Karpas-422 (cell line): Measurements from ENCODE around the gene LYRM1. TPM values are rescaled to one million over a fixed set of nuclear protein-coding genes. Genes with fewer than 3 reads are reported as not detected.
"Not testable (repeated sequence)": the region's sequence is repeated elsewhere in the genome, so short reads cannot be mapped to it uniquely, and the experiment has no call there.

Experiments used
- DNase-seq: peaks from one replicate; pipeline ENCODE4 v3.0.0-alpha.2; 2015
- H2AFZ ChIP-seq: fragments of 200-600 bp; sonication (generic); 2 replicates; pipeline ENCODE4 v1.6.1; 2014; ENCODE audit warnings: antibody characterized with exemption, low read length, mixed read lengths
- H3K27ac ChIP-seq: fragments of 200-600 bp; sonication (generic); 2 replicates; pipeline ENCODE4 v1.5.1; 2014; ENCODE audit warnings: mild to moderate bottlenecking, low read length, moderate library complexity
- H3K27me3 ChIP-seq: fragments of 200-600 bp; sonication (generic); 2 replicates; pipeline ENCODE4 v1.6.1; 2014; ENCODE audit warnings: low read length, mixed read lengths
- H3K36me3 ChIP-seq: fragments of 200-600 bp; sonication (generic); 2 replicates; pipeline ENCODE4 v1.6.1; 2014; ENCODE audit warnings: low read length, mixed read lengths; ENCODE audit not compliant: insufficient read depth
- H3K4me1 ChIP-seq: fragments of 200-600 bp; sonication (generic); 2 replicates; pipeline ENCODE4 v1.6.1; 2014; ENCODE audit warnings: mild to moderate bottlenecking, low read length, mixed read lengths
- H3K4me2 ChIP-seq: fragments of 200-600 bp; sonication (generic); 2 replicates; pipeline ENCODE4 v1.6.1; 2014; ENCODE audit warnings: low read length, low read depth, mild to moderate bottlenecking; ENCODE audit not compliant: poor library complexity, severe bottlenecking
- H3K4me3 ChIP-seq: fragments of 200-600 bp; sonication (generic); 2 replicates; pipeline ENCODE4 v1.5.1; 2014; ENCODE audit warnings: mild to moderate bottlenecking, antibody characterized with exemption, low read length, mixed read lengths
- H3K79me2 ChIP-seq: fragments of 200-600 bp; sonication (generic); 2 replicates; pipeline ENCODE4 v1.6.1; 2014; ENCODE audit warnings: mild to moderate bottlenecking, low read length, mixed read lengths
- H3K9ac ChIP-seq: fragments of 200-600 bp; sonication (generic); 2 replicates; pipeline ENCODE4 v1.6.0; 2014; ENCODE audit warnings: low read length
- H3K9me2 ChIP-seq: fragments of 200-600 bp; sonication (generic), shearing (Covaris generic); replicated peaks from 2 replicates; pipeline ENCODE4 v1.6.0; 2014; ENCODE audit warnings: mild to moderate bottlenecking, low read length, moderate library complexity; ENCODE audit not compliant: insufficient read depth
- H3K9me3 ChIP-seq: fragments of 300-700, 200-600 bp; sonication (generic); 2 replicates; pipeline ENCODE4 v1.6.1; 2014; ENCODE audit warnings: low read length, mixed read lengths
- H4K20me1 ChIP-seq: fragments of 200-600 bp; sonication (generic); 2 replicates; pipeline ENCODE4 v1.6.1; 2014; ENCODE audit warnings: mild to moderate bottlenecking, antibody characterized with exemption, low read length, low read depth; ENCODE audit not compliant: insufficient read depth
- total RNA-seq: library from RNA; depleted of rRNA; stranded (reverse); fragments of >200 nt; shearing (Covaris generic); gene quantifications from 2 replicates; pipeline ENCODE4 v1.2.3, GENCODE V29; 2014; ENCODE audit warnings: low replicate concordance

Gene LYRM1
- total RNA-seq, 1 experiment from 2014 or later, result 43.2 TPM

DNA sequence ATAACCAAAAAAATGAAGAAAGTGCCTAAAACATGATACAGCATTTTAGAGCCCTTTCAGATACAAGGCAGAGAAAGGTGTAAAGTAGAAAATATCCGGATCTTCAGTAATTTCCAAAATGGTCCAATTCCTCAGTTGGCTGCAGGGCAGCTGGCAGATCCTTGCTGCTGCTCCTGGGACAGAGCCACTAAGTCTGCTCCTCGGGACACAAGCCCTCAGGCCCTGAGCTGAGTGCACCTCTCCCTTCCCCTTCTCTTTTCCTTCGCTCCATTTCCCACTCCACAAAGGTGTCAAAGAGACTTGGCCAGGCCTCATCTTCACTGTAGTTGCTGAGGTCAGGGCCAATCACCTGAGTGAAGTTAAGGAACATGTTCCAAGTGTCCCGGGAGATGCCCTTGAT, 40.9 kb upstream of the LYRM1 start:
- Histone ChIP-seq H3K9me3 (no peaks in the 10 kb centered on the region), H3K9me2 (no peaks in the 10 kb centered on the region), H4K20me1 (no peaks in the 10 kb centered on the region), H3K36me3 (no peaks in the 10 kb centered on the region), H3K27me3 (no peaks in the 10 kb centered on the region), H3K27ac (no peak overlapping the region), H3K4me2 (no peak overlapping the region), H2AFZ (no peak overlapping the region), H3K4me3 (no peak overlapping the region), H3K9ac (no peak overlapping the region), H3K79me2 (peaks cover 23% of the 10 kb centered on the region), H3K4me1 (0 out of 2 replicates have a peak, but pooled peaks cover 2% of the 10 kb centered on the region)
- no peak for DNase-seq

DNA sequence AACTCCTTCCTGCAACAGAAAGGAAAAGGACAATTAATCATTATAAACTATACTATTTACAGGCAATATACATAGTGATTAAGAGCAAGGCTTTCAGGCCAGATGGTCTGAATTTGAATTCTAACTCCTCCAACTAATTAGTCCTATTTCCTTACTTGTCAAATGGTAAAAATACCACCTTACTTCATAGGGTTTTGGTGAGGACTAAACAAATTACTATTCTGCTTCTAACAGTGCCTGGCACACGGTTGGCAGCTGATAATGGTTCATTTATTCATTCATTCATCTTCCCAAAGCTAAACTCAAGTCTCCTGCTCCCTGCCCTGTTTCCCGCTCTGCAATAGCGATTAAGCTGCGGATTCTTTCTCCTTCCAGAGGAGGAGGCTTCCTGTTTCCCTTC, 40.2 kb upstream of the LYRM1 start:
- Histone ChIP-seq H3K79me2 (peaks cover 28% of the 10 kb centered on the region), H3K9me2 (no peaks in the 10 kb centered on the region), H3K36me3 (no peaks in the 10 kb centered on the region), H3K27ac (no peak overlapping the region), H3K4me2 (no peak overlapping the region), H2AFZ (no peak overlapping the region), H4K20me1 (no peaks in the 10 kb centered on the region), H3K4me3 (no peak overlapping the region), H3K4me1 (0 out of 2 replicates have a peak, but pooled peaks cover 2% of the 10 kb centered on the region), H3K9me3 (no peaks in the 10 kb centered on the region), H3K27me3 (no peaks in the 10 kb centered on the region), H3K9ac (no peak overlapping the region)
- no peak for DNase-seq

GRCh38 chr16:20860995-20861394, 39.6 kb upstream of the LYRM1 start:
- H3K36me3 ChIP-seq, H3K4me2 ChIP-seq, H3K4me1 ChIP-seq, H3K27ac ChIP-seq, H3K4me3 ChIP-seq, H3K27me3 ChIP-seq, H3K9me3 ChIP-seq, H4K20me1 ChIP-seq, H2AFZ ChIP-seq, DNase-seq, H3K9ac ChIP-seq, H3K9me2 ChIP-seq: not testable (repeated sequence)
- peaks cover 34% of the 10 kb centered on the region for H3K79me2 ChIP-seq

DNA sequence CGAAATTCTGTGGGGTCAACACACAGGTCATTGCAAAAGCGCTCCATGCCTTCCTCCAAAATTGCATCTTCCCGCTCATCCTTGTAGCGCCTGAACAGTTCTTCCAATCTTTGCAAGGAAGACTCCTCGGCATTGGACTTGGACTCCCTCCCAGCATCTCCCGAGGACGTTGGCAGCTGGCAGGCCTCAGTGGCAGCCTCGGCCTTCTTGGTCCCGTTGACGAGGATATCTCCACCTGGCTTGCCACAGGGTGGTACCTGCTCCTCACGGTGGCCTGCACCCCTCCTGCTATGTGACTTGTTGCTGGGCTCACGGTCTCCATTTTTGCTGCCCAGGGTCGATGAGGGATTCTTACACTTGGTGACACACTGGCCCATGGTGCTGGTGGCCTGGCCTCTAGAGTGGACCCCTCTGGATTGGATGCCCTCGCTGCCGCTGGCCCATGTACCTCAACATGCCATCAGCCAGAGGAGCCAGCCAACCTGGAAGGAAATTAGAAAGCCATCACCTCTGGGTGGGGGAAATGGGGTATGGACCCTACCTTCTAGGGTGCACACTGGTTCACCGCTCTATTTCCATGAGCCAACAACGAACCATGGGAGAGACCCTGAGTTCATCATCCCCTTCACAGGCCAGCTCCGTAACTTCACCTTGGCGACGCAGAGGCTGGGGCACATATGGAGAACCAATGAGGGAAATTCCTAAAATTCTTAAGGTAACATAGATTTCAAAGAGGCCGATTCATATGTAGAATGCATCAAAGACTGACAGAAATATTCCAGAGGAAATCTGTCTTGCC, 38.2 kb upstream of the LYRM1 start:
- no peak for DNase-seq
- Histone ChIP-seq H3K27me3 (no peaks in the 10 kb centered on the region), H3K9me2 (no peaks in the 10 kb centered on the region), H3K4me2 (no peak overlapping the region), H3K4me3 (no peak overlapping the region), H3K27ac (no peak overlapping the region), H3K9me3 (no peaks in the 10 kb centered on the region), H2AFZ (no peak overlapping the region), H3K9ac (no peak overlapping the region), H3K36me3 (no peaks in the 10 kb centered on the region), H3K4me1 (0 out of 2 replicates have a peak, but pooled peaks cover 2% of the 10 kb centered on the region), H4K20me1 (no peaks in the 10 kb centered on the region), H3K79me2 (peaks cover 48% of the 10 kb centered on the region)

DNA sequence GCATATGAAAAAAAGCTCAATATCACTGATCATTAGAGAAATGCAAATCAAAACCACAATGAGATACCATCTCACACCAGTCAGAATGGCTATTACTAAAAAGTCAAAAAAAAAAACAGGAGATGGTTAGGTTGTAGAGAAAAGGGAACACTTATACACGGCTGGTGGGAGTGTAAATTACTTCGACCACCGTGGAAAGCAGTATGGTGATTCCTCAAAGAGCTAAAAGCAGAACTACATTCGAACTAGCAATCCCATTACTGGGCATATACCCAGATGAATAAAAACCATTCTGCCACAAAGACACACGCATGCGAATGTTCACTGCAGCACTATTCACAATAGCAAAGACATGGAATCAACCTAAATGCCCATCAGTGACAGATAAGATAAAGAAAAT, 36.2 kb upstream of the LYRM1 start:
- not testable (repeated sequence) for H2AFZ ChIP-seq, H3K9me3 ChIP-seq, H3K9ac ChIP-seq, DNase-seq, H3K4me1 ChIP-seq, H3K27ac ChIP-seq, H3K4me3 ChIP-seq, H4K20me1 ChIP-seq, H3K27me3 ChIP-seq, H3K9me2 ChIP-seq, H3K36me3 ChIP-seq, H3K4me2 ChIP-seq
- peaks cover 68% of the 10 kb centered on the region for H3K79me2 ChIP-seq

- H3K79me2 ChIP-seq, result peaks cover 77% of the 10 kb centered on the region
- H3K27me3 ChIP-seq, result no peaks in the 10 kb centered on the region
- no peaks in the 10 kb centered on the region for H3K36me3 ChIP-seq
- no peak overlapping the region for H3K4me2 ChIP-seq
- 0 out of 2 replicates have a peak, but pooled peaks cover 2% of the 10 kb centered on the region for H3K4me1 ChIP-seq
- H3K4me3 ChIP-seq, result no peak overlapping the region
- H2AFZ ChIP-seq, result no peak overlapping the region
- no peaks in the 10 kb centered on the region for H3K9me2 ChIP-seq
- no peak for DNase-seq
- H3K27ac ChIP-seq, result no peak overlapping the region
- no peak overlapping the region for H3K9ac ChIP-seq
- H3K9me3 ChIP-seq, result no peaks in the 10 kb centered on the region
- H4K20me1 ChIP-seq, result no peaks in the 10 kb centered on the region
These were observed 35.0 kb upstream of the LYRM1 start for GRCh38 chr16:20865420-20866131.

DNA sequence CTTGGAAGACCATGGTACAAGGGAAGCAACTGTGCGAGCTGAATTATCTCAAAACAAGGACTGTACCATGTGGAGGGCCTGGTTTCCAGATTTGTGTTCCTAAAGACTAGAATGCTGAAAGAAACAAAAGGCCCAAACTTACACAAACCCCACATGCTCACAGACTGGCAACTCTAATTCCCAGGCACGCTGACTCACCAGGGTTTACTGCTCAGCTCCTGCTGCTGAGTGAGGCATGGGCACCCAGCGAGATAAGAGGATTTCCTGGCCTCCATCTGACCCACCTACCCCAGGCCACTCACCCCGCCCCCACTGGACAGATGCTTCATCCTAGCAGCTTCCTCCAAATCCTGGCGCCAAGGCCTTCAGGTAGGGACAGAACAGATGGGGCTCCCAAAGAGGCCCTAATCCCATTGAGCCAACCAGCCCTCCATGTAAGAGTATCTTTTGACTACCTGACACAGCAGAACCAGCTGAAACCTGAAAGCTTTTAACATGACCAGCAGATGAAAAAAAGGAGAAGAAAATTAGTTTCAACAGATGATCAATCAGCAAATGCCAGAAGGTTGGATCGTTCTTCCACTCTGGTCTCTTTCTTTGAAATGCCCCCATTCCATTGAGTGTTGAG, 34.3 kb upstream of the LYRM1 start:
- no peak for DNase-seq
- Histone ChIP-seq H3K27me3 (no peaks in the 10 kb centered on the region), H3K4me2 (no peak overlapping the region), H4K20me1 (no peaks in the 10 kb centered on the region), H3K79me2 (peaks cover 83% of the 10 kb centered on the region), H3K4me1 (0 out of 2 replicates have a peak, but pooled peaks cover 2% of the 10 kb centered on the region), H3K36me3 (no peaks in the 10 kb centered on the region), H3K4me3 (no peak overlapping the region), H2AFZ (no peak overlapping the region), H3K9me3 (no peaks in the 10 kb centered on the region), H3K9me2 (no peaks in the 10 kb centered on the region), H3K9ac (no peak overlapping the region), H3K27ac (no peak overlapping the region)

- H3K9me3 ChIP-seq, result no peaks in the 10 kb centered on the region
- no peak overlapping the region for H3K4me2 ChIP-seq
- H3K4me1 ChIP-seq, result 0 out of 2 replicates have a peak, but pooled peaks cover 2% of the 10 kb centered on the region
- H3K27ac ChIP-seq, result no peak overlapping the region
- H2AFZ ChIP-seq, result no peak overlapping the region
- H3K9ac ChIP-seq, result no peak overlapping the region
- no peak for DNase-seq
- no peaks in the 10 kb centered on the region for H3K36me3 ChIP-seq
- H3K4me3 ChIP-seq, result no peak overlapping the region
- no peaks in the 10 kb centered on the region for H4K20me1 ChIP-seq
- peaks cover 85% of the 10 kb centered on the region for H3K79me2 ChIP-seq
- H3K27me3 ChIP-seq, result no peaks in the 10 kb centered on the region
- no peaks in the 10 kb centered on the region for H3K9me2 ChIP-seq
These were observed 33.8 kb upstream of the LYRM1 start for GRCh38 chr16:20866801-20867200.
